Common myeloid progenitor, CD34-positive (primary cell): Measurements from ENCODE around the gene UBE2H.
"Not testable (repeated sequence)": the region's sequence is repeated elsewhere in the genome, so short reads cannot be mapped to it uniquely, and the experiment has no call there.

Experiments used
- CTCF ChIA-PET: fragments of 350-600 bp; sonication (Branson Sonifier 250); formaldehyde crosslinking; loops from one replicate; lab custom pipeline; 2021; ENCODE audit warnings: antibody characterized with exemption; lab: Charles Lee
- POLR2A ChIA-PET: fragments of 350-600 bp; sonication (Branson Sonifier 250); formaldehyde crosslinking; loops from one replicate; lab custom pipeline; 2021; ENCODE audit warnings: antibody characterized with exemption; lab: Charles Lee
- DNase-seq, 3 donors: peaks; one replicate each; pipeline versions ENCODE4 v3.0.0 to v3.0.0-alpha.2; 2013
- H3K27ac ChIP-seq, 2 experiments: 1 replicate in 1 of 2; 2 replicates in 1 of 2; pipeline ENCODE4 v1.7.0; 2013; ENCODE audit warnings: inconsistent platforms in 2 of 2, low read length in 2 of 2, mild to moderate bottlenecking in 2 of 2, low read depth in 1 of 2, moderate library complexity in 1 of 2; ENCODE audit not compliant: severe bottlenecking in 2 of 2, insufficient read depth in 1 of 2, poor library complexity in 1 of 2
- H3K27me3 ChIP-seq, 5 experiments: replicated peaks in 2 of 5; 1 replicate in 3 of 5; 2 replicates in 2 of 5; pipeline versions ENCODE4 v1.6.1 to v1.7.0; 2013; ENCODE audit warnings: low read length in 4 of 5, mild to moderate bottlenecking in 2 of 5, moderate library complexity in 2 of 5, inconsistent platforms in 1 of 5; ENCODE audit not compliant: insufficient read depth in 5 of 5, control insufficient read depth in 4 of 5
- H3K36me3 ChIP-seq, 4 experiments: 1 replicate in 2 of 4; 2 replicates in 2 of 4; pipeline versions ENCODE4 v1.6.1 to v1.7.0; 2013; ENCODE audit warnings: low read length in 3 of 4, control low read depth in 1 of 4, mild to moderate bottlenecking in 1 of 4; ENCODE audit not compliant: control insufficient read depth in 4 of 4, insufficient read depth in 4 of 4
- H3K4me1 ChIP-seq, 4 experiments: 1 replicate in 3 of 4; 2 replicates in 1 of 4; pipeline versions ENCODE4 v1.6.1 to v1.7.1; 2013; ENCODE audit warnings: low read length in 3 of 4, mild to moderate bottlenecking in 3 of 4, control low read depth in 1 of 4, inconsistent platforms in 1 of 4, moderate library complexity in 1 of 4; ENCODE audit not compliant: control insufficient read depth in 4 of 4, insufficient read depth in 4 of 4; ENCODE audit errors: control extremely low read depth in 1 of 4
- H3K4me3 ChIP-seq, 7 experiments: 1 replicate in 4 of 7; 2 replicates in 3 of 7; pipeline versions ENCODE4 v1.5.1 to v1.7.0; 2013; ENCODE audit warnings: mild to moderate bottlenecking in 7 of 7, low read length in 6 of 7, moderate library complexity in 6 of 7, inconsistent platforms in 2 of 7, low read depth in 2 of 7, control low read depth in 1 of 7; ENCODE audit not compliant: insufficient read depth in 4 of 7, control insufficient read depth in 1 of 7; ENCODE audit errors: extremely low read depth in 1 of 7
- H3K9me3 ChIP-seq, 5 experiments: 1 replicate in 4 of 5; 2 replicates in 1 of 5; pipeline versions ENCODE4 v1.6.1 to v1.7.1; 2013; ENCODE audit warnings: low read length in 4 of 5, mild to moderate bottlenecking in 2 of 5, inconsistent platforms in 1 of 5, low read depth in 1 of 5, moderate library complexity in 1 of 5; ENCODE audit not compliant: control insufficient read depth in 4 of 5, insufficient read depth in 2 of 5; ENCODE audit errors: control extremely low read depth in 1 of 5
- WGBS: methylation state at CpG from one replicate; pipeline ENCODE4 v1.1.5; 2013; ENCODE audit not compliant: insufficient coverage; 5-methylcytosine and 5-hydroxymethylcytosine counted together

UBE2H gene

DNA sequence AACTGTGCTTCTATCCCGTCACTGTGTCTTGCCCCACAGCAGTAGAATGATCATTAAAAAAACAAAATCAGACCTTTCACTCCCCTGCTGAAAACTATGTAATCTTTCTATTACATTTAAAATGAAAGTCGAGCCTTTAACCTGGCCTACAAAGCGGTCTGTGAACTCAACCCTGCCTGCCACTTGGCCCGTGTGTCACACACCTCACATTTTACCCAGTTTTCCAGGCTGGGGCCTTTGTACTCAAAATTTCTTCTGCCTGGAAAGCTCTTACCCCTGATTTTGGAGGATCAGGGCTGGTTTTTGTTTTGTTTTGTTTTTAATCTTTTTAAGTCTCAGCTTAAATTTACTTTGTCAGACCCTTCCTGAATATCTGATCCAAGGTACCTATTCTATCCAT is 82.1 kb downstream of the UBE2H start:
- H3K9me3 ChIP-seq: no peaks in the 10 kb centered on the region
- H3K4me1 ChIP-seq: peaks cover 0 to 2% (median 0%) of the 10 kb centered on the region in 4 experiments
- no peak for DNase-seq
- 100% methylated on average over 3 of the region's 4 CpGs for WGBS
- ChIA-PET POLR2A (no interaction called here), CTCF (interaction anchor here (1.2 kb wide), 2 partner anchors 16 to 21 kb away, joined by 3 read pairs; no protein-coding TSS in a partner anchor)
- H3K27ac ChIP-seq: no peak overlapping the region
- no peaks in the 10 kb centered on the region for H3K27me3 ChIP-seq
- H3K36me3 ChIP-seq: peaks cover 0 to 6% (median 3%) of the 10 kb centered on the region in 4 experiments
- H3K4me3 ChIP-seq: no peak overlapping the region

DNA sequence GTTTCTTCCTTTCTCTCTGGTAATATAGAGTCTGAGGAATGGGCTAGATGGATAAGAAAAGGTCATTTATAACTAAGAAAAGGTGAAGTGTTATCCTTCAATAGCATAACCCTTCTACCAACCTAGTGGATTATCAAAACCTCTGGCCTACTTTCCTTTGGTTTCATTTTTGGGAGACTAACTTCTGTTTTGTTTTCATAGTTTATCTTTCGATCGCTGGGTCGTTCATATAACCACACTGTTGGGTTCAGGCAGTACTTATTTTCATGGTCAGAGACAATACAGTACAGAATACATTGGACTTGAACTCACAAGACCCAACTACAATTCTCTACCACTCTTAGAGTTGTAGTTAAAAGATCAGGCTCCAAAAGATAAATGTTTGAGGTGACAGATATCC is 86.5 kb downstream of the UBE2H start:
- H3K4me1 ChIP-seq: peaks cover 2 to 15% (median 8%) of the 10 kb centered on the region in 4 experiments
- 60% methylated on average over 3 of the region's 3 CpGs for WGBS
- POLR2A ChIA-PET: no interaction called here
- H3K36me3 ChIP-seq: peaks cover 0 to 4% (median 3%) of the 10 kb centered on the region in 4 experiments
- H3K27me3 ChIP-seq: no peaks in the 10 kb centered on the region
- no peak for DNase-seq
- H3K27ac ChIP-seq: no peak overlapping the region
- H3K4me3 ChIP-seq: no peak overlapping the region
- no peaks in the 10 kb centered on the region for H3K9me3 ChIP-seq
- CTCF ChIA-PET: interaction anchor here (1.0 to 1.1 kb wide), 3 partner anchors 8 to 37 kb away, joined by 3 to 4 read pairs (median 4); no protein-coding TSS in a partner anchor

DNA sequence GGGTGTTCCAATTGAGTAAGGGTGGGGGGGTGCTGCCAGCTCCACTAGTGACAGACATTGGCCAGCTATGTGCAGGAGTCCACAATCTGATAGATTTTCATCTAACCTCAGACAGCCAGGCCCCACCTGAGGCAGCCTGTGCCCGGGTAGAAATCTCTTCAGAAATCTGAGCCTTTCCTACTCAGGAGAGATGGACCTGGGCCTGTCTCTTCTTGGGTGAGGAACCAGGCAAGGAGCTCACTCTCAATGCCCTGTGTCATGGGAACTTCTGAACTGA is 86.9 kb downstream of the UBE2H start:
- no peak overlapping the region for H3K27ac ChIP-seq
- DNase-seq: no peak
- ChIA-PET CTCF (interaction anchor here (1.0 to 1.1 kb wide), 3 partner anchors 9 to 37 kb away, joined by 3 to 4 read pairs (median 4); no protein-coding TSS in a partner anchor), POLR2A (no interaction called here)
- no peaks in the 10 kb centered on the region for H3K27me3 ChIP-seq
- no peaks in the 10 kb centered on the region for H3K9me3 ChIP-seq
- no peak overlapping the region for H3K4me3 ChIP-seq
- WGBS: 67% methylated on average over 1 of the region's 1 CpG
- peaks cover 0 to 4% (median 3%) of the 10 kb centered on the region in 4 experiments for H3K36me3 ChIP-seq
- peaks cover 2 to 19% (median 11%) of the 10 kb centered on the region in 4 experiments for H3K4me1 ChIP-seq

DNA sequence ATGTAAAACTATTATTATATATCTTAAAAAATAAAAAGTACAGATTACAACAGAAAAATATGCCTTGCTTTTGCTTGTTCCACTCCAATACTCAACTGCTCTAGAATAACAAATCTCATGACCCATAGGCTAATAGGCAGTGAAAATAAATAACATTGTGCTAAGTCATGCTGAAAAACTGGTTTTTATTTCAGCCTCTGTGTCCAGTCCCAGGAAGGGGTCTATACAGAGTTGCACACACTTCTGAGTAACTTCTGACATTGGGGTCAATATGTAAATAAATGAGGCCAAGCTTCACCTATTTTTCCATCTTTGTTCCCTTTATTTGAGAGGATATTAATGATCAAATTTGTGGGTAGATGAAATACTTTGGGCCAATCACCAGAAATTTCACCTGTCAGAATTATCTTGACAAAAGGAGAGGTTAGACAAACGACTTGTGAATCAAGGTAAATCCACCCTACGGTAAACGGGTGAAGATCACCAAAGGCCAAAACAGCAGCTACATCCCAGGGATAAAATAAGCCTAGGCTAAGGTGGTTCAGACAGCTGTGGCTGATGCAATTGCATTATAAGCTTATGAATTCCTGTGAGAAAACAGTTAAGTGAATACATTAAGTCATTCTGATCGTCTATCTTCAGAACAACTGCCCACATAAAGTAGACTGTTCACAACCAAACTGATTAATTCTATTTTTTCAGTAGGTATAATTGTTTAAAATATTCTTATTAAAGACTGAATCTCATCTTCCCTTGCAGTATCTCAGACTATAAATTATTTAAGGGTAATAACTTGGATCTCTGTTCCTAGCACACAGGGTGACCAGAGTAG is 87.5 kb downstream of the UBE2H start:
- Histone ChIP-seq H3K36me3 (peaks cover 0 to 4% (median 1%) of the 10 kb centered on the region in 4 experiments), H3K27me3 (no peaks in the 10 kb centered on the region), H3K4me3 (no peak overlapping the region), H3K27ac (no peak overlapping the region), H3K9me3 (no peaks in the 10 kb centered on the region), H3K4me1 (peaks cover 2 to 25% (median 17%) of the 10 kb centered on the region in 4 experiments)
- ChIA-PET POLR2A (interaction anchor here (0.7 kb wide), 1 partner anchor 979 kb away, joined by 3 read pairs; no protein-coding TSS in a partner anchor), CTCF (interaction anchor here (0.6 to 1.1 kb wide), 5 partner anchors 9 to 156 kb away, joined by 3 to 4 read pairs (median 4); no protein-coding TSS in a partner anchor)
- no CpG with 5 or more reads among the region's 4 CpGs for WGBS
- no peak for DNase-seq

DNA sequence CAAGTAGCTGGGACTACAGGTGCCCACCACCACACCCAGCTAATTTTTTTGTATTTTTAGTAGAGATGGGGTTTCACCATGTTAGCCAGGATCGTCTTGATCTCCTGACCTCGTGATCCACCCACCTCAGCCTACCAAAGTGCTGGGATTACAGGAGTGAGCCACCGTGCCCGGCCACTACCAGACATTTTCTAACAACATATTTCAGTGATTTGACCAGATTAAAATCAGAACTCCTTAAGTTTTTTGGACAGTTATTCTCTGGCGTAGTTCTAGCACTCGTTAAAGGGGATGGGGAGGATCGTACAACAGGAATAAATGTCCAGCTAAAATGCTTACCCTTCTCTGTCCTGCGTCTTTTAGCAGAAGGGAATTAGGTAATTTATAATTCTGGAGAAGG is 88.1 kb downstream of the UBE2H start:
- CTCF ChIA-PET: interaction anchor here (0.6 to 1.4 kb wide), 2 partner anchors 9 to 157 kb away, joined by 3 to 4 read pairs; no protein-coding TSS in a partner anchor
- not testable (repeated sequence) for H3K27ac ChIP-seq
- WGBS: 92% methylated on average over 6 of the region's 8 CpGs

DNA sequence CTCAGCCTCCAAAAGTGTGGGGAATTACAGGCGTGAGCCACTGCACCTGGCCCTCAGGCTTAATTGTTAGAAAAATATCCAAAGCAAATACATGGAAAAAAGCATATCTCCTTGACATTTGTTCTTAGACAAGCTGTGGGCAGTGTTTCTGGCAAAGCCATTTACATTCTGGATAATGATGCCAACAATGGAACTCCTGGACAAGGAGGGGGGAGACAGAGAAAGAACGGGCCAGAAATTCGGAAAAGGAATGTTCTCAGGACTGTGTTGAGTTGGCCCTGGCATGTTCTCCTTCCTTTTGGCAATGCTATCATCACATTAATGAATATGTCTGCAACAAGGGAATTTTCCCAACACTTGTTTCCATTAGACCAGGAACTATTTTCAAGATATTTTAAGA is 88.7 kb downstream of the UBE2H start:
- peaks cover 0 to 4% (median 0%) of the 10 kb centered on the region in 4 experiments for H3K36me3 ChIP-seq
- ChIA-PET POLR2A (interaction anchor here (0.6 kb wide), 1 partner anchor 904 kb away, joined by 3 read pairs; no protein-coding TSS in a partner anchor), CTCF (interaction anchor here (1.4 kb wide), 1 partner anchor 9 kb away, joined by 3 read pairs; no protein-coding TSS in a partner anchor)
- H3K4me1 ChIP-seq: peaks cover 8 to 38% (median 29%) of the 10 kb centered on the region in 4 experiments
- H3K4me3 ChIP-seq: no peak overlapping the region
- no peak for DNase-seq
- H3K27ac ChIP-seq: no peak overlapping the region
- no peaks in the 10 kb centered on the region for H3K9me3 ChIP-seq
- H3K27me3 ChIP-seq: no peaks in the 10 kb centered on the region
- 100% methylated on average over 1 of the region's 3 CpGs for WGBS

More for the DNA sequence above, 88.1 kb downstream of the UBE2H start:
- H3K4me3 ChIP-seq, H3K9me3 ChIP-seq, H3K36me3 ChIP-seq, H3K27me3 ChIP-seq, DNase-seq: not testable (repeated sequence)
- H3K4me1 ChIP-seq: peaks cover 6 to 31% (median 23%) of the 10 kb centered on the region in 4 experiments
- POLR2A ChIA-PET: interaction anchor here (0.7 kb wide), 1 partner anchor 979 kb away, joined by 3 read pairs; no protein-coding TSS in a partner anchor
